ENCODE data around the gene LRCH2. TPM values are rescaled to one million over a fixed set of nuclear protein-coding genes. Genes with fewer than 3 reads are reported as not detected.

The LRCH2 gene
- total and polyA plus RNA-seq, 4 donors = 1.1 to 15.1 (median 2.9) TPM

- peak overlapping the region in 1 of 2 donors; percentile 58 for H3K9ac ChIP-seq (ENCODE audit: insufficient read depth in 1 of 2, low read length in 2 of 2)
- H3K4me3 ChIP-seq = no peak overlapping the region
- H3K9me3 ChIP-seq (ENCODE audit: control insufficient read depth in 4 of 4, insufficient read depth in 3 of 4, low read length in 3 of 4) = no peaks in the 10 kb centered on the region
These were observed 565 bp upstream of the LRCH2 start for GRCh38 chrX:115234461-115234860.

GRCh38 chrX:115232933-115233496 is 881 bp downstream of the LRCH2 start:
- TF ChIP-seq CTCF (IDR thresholded peaks at IDR 0.05; ENCODE audit: control extremely low read depth, extremely low read depth) = no peak
- DNase-seq (peak in 2 of 3 donors; percentile 35 to 44), ATAC-seq (ENCODE audit: insufficient read depth, low FRiP score) (no peak)
- WGBS, 2 donors = 6 to 17% methylated on average over 6 of the region's 6 CpGs
- H3K9ac ChIP-seq (ENCODE audit: insufficient read depth in 1 of 2, low read length in 2 of 2) = peak overlapping the region in 1 of 2 donors; percentile 2
- no peaks in the 10 kb centered on the region for H3K36me3 ChIP-seq (ENCODE audit: control insufficient read depth in 4 of 4, insufficient read depth in 4 of 4, low read length in 4 of 4)
- H3K4me3 ChIP-seq = peak overlapping the region; percentile 58
- H3K9me3 ChIP-seq (ENCODE audit: control insufficient read depth in 4 of 4, insufficient read depth in 3 of 4, low read length in 3 of 4) = no peaks in the 10 kb centered on the region
- H3K27ac ChIP-seq (ENCODE audit: low read depth in 1 of 2, low read length in 1 of 2) = peak overlapping the region in 1 of 2 donors; percentile 63
- peaks cover 0 to 14% (median 0%) of the 10 kb centered on the region in 5 donors for H3K4me1 ChIP-seq (ENCODE audit: control insufficient read depth in 5 of 5, insufficient read depth in 5 of 5, low read length in 5 of 5)
- H3K27me3 ChIP-seq (ENCODE audit: control insufficient read depth in 3 of 3, insufficient read depth in 3 of 3, low read length in 2 of 3) = peaks cover 0 to 45% (median 41%) of the 10 kb centered on the region in 3 donors

More at GRCh38 chrX:115234461-115234860, 565 bp upstream of the LRCH2 start:
- no peak for TF ChIP-seq CTCF (IDR thresholded peaks at IDR 0.05; ENCODE audit: control extremely low read depth, extremely low read depth)
- Histone ChIP-seq H3K27ac (ENCODE audit: low read depth in 1 of 2, low read length in 1 of 2) (no peak overlapping the region), H3K4me1 (ENCODE audit: control insufficient read depth in 5 of 5, insufficient read depth in 5 of 5, low read length in 5 of 5) (peaks cover 0 to 14% (median 0%) of the 10 kb centered on the region in 5 donors), H3K36me3 (ENCODE audit: control insufficient read depth in 4 of 4, insufficient read depth in 4 of 4, low read length in 4 of 4) (no peaks in the 10 kb centered on the region), H3K27me3 (ENCODE audit: control insufficient read depth in 3 of 3, insufficient read depth in 3 of 3, low read length in 2 of 3) (peaks cover 0 to 41% (median 40%) of the 10 kb centered on the region in 3 donors)
- ATAC-seq (ENCODE audit: insufficient read depth, low FRiP score) (no peak), DNase-seq (peak in 1 of 3 donors; percentile 22)
- 14 to 21% methylated on average over 3 of the region's 3 CpGs for WGBS, 2 donors

- no peak overlapping the region for H3K27ac ChIP-seq (ENCODE audit: low read depth in 1 of 2, low read length in 1 of 2)
- peaks cover 0 to 8% (median 0%) of the 10 kb centered on the region in 5 donors for H3K4me1 ChIP-seq (ENCODE audit: control insufficient read depth in 5 of 5, insufficient read depth in 5 of 5, low read length in 5 of 5)
- TF ChIP-seq CTCF (IDR thresholded peaks at IDR 0.05; ENCODE audit: control extremely low read depth, extremely low read depth) = no peak
- H3K4me3 ChIP-seq = no peak overlapping the region
- WGBS, 2 donors = 20 to 48% methylated on average over 4 of the region's 4 CpGs
- ATAC-seq (ENCODE audit: insufficient read depth, low FRiP score) = no peak
- no peak overlapping the region for H3K9ac ChIP-seq (ENCODE audit: insufficient read depth in 1 of 2, low read length in 2 of 2)
- peak in 2 of 3 donors; percentile 10 to 14 for DNase-seq
- H3K27me3 ChIP-seq (ENCODE audit: control insufficient read depth in 3 of 3, insufficient read depth in 3 of 3, low read length in 2 of 3) = peaks cover 0 to 46% (median 26%) of the 10 kb centered on the region in 3 donors
- H3K9me3 ChIP-seq (ENCODE audit: control insufficient read depth in 4 of 4, insufficient read depth in 3 of 4, low read length in 3 of 4) = no peaks in the 10 kb centered on the region
- no peaks in the 10 kb centered on the region for H3K36me3 ChIP-seq (ENCODE audit: control insufficient read depth in 4 of 4, insufficient read depth in 4 of 4, low read length in 4 of 4)
These were observed 4.4 kb downstream of the LRCH2 start for GRCh38 chrX:115229337-115230003.

Data from lung (tissue), 12 donors.